Amniotic epithelial cell (primary cell): Measurements from ENCODE around the gene COL6A1.
A peak's percentile ranks its signal among the peaks of the same experiment; 100 is the strongest.
"Not testable (repeated sequence)": the region's sequence is repeated elsewhere in the genome, so short reads cannot be mapped to it uniquely, and the experiment has no call there.

Experiments used
- DNase-seq: peaks from one replicate; pipeline ENCODE4 v3.0.0-alpha.2; 2010; ENCODE audit warnings: low read depth

The COL6A1 gene

GRCh38 chr21:46028573-46029091 is 47.1 kb downstream of the COL6A1 start:
- DNase-seq: peak; percentile 79

- peak; percentile 91 for DNase-seq
These were observed 47.8 kb downstream of the COL6A1 start for GRCh38 chr21:46029186-46029924.

GRCh38 chr21:46031484-46031883 is 49.9 kb downstream of the COL6A1 start:
- no peak for DNase-seq

GRCh38 chr21:46032100-46032499 is 50.5 kb downstream of the COL6A1 start:
- DNase-seq: no peak

- peak; percentile 66 for DNase-seq
These were observed 52.1 kb downstream of the COL6A1 start for GRCh38 chr21:46033410-46034400.

- no peak for DNase-seq
These were observed 54.5 kb downstream of the COL6A1 start for GRCh38 chr21:46035809-46036695.

- no peak for DNase-seq
These were observed 55.2 kb downstream of the COL6A1 start for GRCh38 chr21:46036696-46037330.

GRCh38 chr21:46037331-46038325 is 56.1 kb downstream of the COL6A1 start:
- DNase-seq: no peak

GRCh38 chr21:46038341-46038829 is 56.8 kb downstream of the COL6A1 start:
- DNase-seq: no peak

- DNase-seq: peak; percentile 93
These were observed 57.4 kb downstream of the COL6A1 start for GRCh38 chr21:46038871-46039397.

GRCh38 chr21:46039891-46040660 is 58.5 kb downstream of the COL6A1 start:
- DNase-seq: no peak

GRCh38 chr21:46040707-46041106 is 59.1 kb downstream of the COL6A1 start:
- no peak for DNase-seq

- DNase-seq: no peak
These were observed 59.6 kb downstream of the COL6A1 start for GRCh38 chr21:46041183-46041582.

GRCh38 chr21:46045154-46045553 is 63.6 kb downstream of the COL6A1 start:
- no peak for DNase-seq

- DNase-seq: no peak
These were observed 64.9 kb downstream of the COL6A1 start for GRCh38 chr21:46046471-46046870.

- not testable (repeated sequence) for DNase-seq
These were observed 65.3 kb downstream of the COL6A1 start for GRCh38 chr21:46046906-46047305.

- DNase-seq: peak; percentile 100
These were observed 67.6 kb downstream of the COL6A1 start for GRCh38 chr21:46048926-46049889.
